Measurements from ENCODE around the gene GSTM5.
"Not testable (repeated sequence)": the region's sequence is repeated elsewhere in the genome, so short reads cannot be mapped to it uniquely, and the experiment has no call there.

Gene GSTM5

DNA sequence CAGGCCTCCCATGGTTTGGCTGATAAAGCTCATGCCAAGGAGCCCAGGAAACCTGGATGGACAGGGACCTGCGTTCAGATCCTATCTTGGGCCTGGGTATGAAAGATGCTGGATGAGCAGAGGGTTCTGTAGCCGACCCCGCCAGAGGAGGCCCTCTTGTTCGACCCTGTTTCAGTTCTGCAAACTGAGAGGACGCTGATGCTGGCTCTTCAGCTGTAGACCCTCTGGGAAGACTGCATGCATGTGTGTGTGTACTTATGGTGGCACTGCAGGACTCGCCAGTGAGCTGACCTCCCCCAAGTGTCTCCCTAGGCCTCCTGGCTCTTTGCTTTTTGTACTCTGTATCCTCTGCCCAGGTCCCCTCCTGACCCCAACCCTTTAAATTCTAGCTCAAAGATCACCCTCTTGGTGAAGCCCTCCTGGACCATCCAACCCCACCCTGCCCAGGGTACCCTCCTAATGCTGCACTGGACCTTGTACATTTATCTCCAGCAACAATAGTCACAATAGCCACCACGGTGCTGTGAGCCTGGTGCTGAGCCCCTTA, 50.1 kb downstream of the GSTM5 start:
- no peak for DNase-seq (ENCODE audit: low read depth)

DNA sequence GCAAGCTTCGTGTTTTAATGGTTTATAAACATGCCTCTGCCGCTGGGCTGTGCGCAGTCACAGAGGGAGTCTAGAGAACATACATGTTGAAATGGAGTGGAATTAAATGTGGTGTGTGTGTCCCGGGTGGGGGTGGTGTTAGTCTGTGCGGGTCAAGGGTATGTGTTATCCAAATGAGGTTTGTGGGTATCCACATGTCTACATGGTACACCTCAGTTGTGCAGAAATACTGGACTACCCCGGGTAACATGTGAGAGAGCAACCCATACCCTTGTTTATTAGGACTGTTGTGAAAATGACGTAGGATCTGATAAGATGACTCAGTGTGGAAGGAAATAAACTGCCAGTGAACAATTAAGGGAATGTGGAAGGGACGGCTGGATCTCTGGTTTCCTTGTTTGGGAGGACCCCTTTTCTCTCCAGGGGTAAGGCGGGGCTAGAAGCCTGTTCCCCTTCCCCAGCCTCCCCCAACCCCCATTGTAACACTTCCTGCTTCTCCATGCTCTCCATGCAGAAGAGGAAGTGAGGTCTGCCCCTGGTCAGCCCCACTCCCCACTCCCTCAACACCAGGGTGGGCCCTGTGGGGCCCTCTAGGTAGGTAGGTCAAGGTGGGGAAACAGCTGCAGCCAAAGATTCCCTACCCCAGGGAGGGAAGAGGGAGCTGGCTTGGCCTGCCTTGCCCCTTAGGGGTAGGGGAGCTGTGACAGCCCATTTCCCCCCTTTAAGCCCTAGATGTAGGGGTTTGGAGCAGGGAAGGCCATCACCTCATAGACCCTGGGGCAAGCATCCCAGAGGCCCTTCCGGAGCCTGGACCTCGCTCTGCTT, 51.0 kb downstream of the GSTM5 start:
- no peak for DNase-seq (ENCODE audit: low read depth)

- DNase-seq (ENCODE audit: low read depth), result no peak
Measured at GRCh38 chr1:109763646-109764415, 51.8 kb downstream of the GSTM5 start, which contains the start of gene EPS8L3. TSS of gene EPS8L3 (minus strand) at chr1:109763923. CDS start at chr1:109761749, 2,174 bp downstream.

DNA sequence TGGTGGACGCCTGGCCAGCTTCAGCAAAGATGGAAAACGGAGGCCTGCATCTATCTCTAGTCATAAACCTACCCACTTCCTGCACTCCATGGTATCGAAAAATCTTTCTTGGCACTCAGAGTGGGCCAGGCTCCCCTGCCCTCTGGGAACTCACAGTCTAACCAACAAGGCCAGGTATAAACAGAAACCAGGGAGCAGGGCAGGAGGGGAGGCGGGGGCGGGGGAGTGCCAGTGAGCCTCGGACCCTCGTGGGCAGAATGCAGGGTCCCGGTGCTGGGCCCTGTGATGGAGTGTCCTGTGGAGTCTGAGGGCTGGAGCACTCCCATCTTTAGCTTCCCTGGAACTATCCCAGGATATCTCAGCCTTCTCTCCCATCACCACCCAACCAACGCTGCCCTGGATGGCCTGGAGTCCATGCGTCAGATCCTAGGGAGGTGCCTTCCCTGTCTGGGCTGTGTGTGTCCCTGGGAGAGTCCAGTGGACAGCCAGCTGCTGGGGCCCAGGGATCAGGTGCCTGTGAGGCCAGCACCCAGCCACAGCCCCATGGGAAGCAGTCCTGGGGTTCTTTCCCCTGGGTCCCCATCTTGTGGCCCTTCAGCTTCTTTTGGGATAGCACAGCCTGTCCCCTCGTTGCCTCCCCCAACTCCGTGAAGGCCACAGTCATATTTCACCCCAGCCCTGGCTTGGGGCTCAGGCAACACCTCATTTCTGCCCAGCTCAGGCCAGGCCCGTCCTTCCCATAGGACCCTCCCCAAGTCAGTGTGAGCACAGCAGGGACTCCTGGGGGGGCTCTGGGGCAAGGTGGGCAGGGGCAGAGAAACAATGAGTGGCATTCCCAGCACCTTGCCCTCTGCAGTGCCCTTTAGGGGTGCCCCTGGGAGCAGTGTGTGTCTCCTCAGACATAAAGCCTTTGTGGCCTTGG, 52.8 kb downstream of the GSTM5 start:
- no peak for DNase-seq (ENCODE audit: low read depth)

DNA sequence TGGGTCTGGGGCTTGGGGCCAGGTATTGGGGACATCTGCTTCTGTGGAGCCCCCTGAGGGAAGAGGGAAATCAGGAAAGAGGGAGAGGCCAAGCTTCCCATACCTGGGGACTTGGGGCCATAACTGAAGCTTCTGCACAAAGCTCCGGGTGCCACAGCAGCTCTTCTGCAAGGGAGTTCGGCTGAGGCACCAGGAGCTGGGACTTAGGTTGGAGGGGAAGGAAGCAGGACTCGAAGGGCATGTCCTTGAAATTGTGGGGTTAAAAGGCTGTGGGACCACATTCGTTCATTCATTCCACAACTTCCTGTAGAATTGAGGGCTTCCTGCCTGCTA, 53.4 kb downstream of the GSTM5 start:
- DNase-seq (ENCODE audit: low read depth), result no peak

DNA sequence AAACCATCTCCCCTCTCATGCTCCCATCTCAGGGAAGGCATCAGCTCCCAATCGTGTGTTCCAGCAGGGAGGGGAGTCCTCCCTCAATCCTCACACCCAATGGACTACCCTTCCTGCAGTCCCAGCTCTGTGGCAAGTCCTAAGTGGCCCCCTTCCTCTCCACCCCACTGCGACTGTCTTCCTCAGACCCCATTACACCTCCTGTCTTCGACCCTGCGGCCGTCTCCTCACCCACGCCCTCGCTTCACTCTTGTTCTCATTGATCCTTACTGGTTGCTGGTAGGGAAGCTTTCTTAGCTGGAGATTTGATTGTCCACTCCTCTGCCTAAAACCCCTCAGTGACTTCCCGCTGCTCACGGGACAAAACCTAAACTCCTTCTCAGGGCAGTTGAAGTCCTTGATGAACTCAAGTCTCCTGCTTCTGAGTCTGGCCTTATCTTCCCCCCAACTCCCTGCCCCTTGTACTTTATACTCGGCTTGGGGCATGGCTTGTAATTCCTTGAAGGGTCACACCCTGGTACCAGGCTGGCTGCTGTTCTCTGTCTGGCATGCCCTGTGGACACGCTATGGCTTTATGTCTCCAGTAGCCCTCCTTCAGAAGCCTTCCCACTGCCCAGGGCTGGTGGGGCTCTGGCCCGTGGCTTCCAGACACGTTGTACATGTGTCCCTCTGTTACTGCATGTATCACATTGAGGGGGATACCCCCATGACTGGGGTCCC, 54.0 kb downstream of the GSTM5 start:
- no peak for DNase-seq (ENCODE audit: low read depth)

GRCh38 chr1:109766991-109767636, 55.1 kb downstream of the GSTM5 start:
- not testable (repeated sequence) for DNase-seq (ENCODE audit: low read depth)

Data from stimulated activated CD8-positive, alpha-beta memory T cell treated with anti-CD3 and anti-CD28 coated beads, Interleukin-4, amount 100 ng/mL, for 24 hours (primary cell).